Adrenal gland (tissue), 12 donors: ENCODE measurements around the gene ANK3. TPM values are rescaled to one million over a fixed set of nuclear protein-coding genes. Genes with fewer than 3 reads are reported as not detected.

Source experiments
- DNase-seq, 7 donors: peaks; one replicate each; pipeline ENCODE4 v3.0.0-alpha.2; 2019 to 2020
- H3K27ac ChIP-seq, 5 donors: fragments of 200-600 bp; sonication (generic) in 4 of 5; 1 replicate in 3 of 5; 2 replicates in 2 of 5; pipeline versions ENCODE4 v1.5.1 to v1.8.0; 2016 to 2020; ENCODE audit warnings: mild to moderate bottlenecking in 1 of 5
- H3K27me3 ChIP-seq: fragments of 200-600 bp; 2 replicates; pipeline ENCODE4 v1.8.0; 2021
- H3K36me3 ChIP-seq, 2 donors: fragments of 200-600 bp; replicated peaks in 1 of 2; 1 replicate in 1 of 2; 2 replicates in 1 of 2; pipeline versions ENCODE4 v1.5.1 to v1.8.0; 2018 to 2022
- H3K4me1 ChIP-seq, 2 donors: fragments of 200-600 bp; replicated peaks in 1 of 2; 1 replicate in 1 of 2; 2 replicates in 1 of 2; pipeline versions ENCODE4 v1.5.1 to v1.8.0; 2018 to 2021
- H3K4me3 ChIP-seq, 4 donors: fragments of 200-600 bp; sonication (generic) in 3 of 4; one replicate each; pipeline ENCODE4 v1.5.1; 2016 to 2018
- H3K9me3 ChIP-seq, 3 donors: fragments of 200-600 bp; sonication (generic) in 1 of 3; replicated peaks in 1 of 3; 1 replicate in 2 of 3; 2 replicates in 1 of 3; pipeline versions ENCODE4 v1.5.1 to v1.8.0; 2016 to 2021
- CTCF ChIP-seq, 6 experiments: fragments of 450-650 bp in 4 of 6; fragments of 200-600 bp in 2 of 6; sonication (generic) in 1 of 6; IDR thresholded peaks; 1 replicate in 5 of 6; 2 replicates in 1 of 6; pipeline versions ENCODE4 v1.5.1 to v1.8.0; 2016 to 2021; ENCODE audit warnings: antibody characterized with exemption in 6 of 6, mild to moderate bottlenecking in 2 of 6, moderate library complexity in 1 of 6
- POLR2A ChIP-seq, 2 donors: fragments of 450-650 bp; IDR thresholded peaks; one replicate each; pipeline ENCODE4 v1.6.1; 2017; ENCODE audit warnings: antibody characterized with exemption in 2 of 2, mild to moderate bottlenecking in 2 of 2, moderate library complexity in 1 of 2
- WGBS, 4 donors: extraction: QIAGEN DNeasy Blood & Tissue Kit in 2 of 4; methylation state at CpG; one replicate each; pipeline versions ENCODE4 v1.1.5 to v1.1.7; 2013 to 2017; 5-methylcytosine and 5-hydroxymethylcytosine counted together
- intact Hi-C, 2 donors: fragments of 100-400 bp; cut with DNase I; formaldehyde crosslinking; loops; one replicate each; pipeline versions ENCODE4 v1.14.1 to v1.15.0; 2022 to 2023
- polyA plus RNA-seq, 3 donors: library from polyadenylated mRNA; stranded (reverse); fragments of 200-250 nt in 2 of 3; fragments of 350-450 nt in 1 of 3; fragmentation: Illumina TruSeq in 1 of 3; extraction: RNeasy Lipid Tissue Mini Kit (QIAGEN cat#74804) in 1 of 3; gene quantifications; one replicate each; pipeline ENCODE4 v1.2.3, GENCODE V29; 2013 to 2014
- total RNA-seq, 9 donors: library from RNA; depleted of rRNA in 4 of 9; stranded (reverse); fragments of >200 nt in 4 of 9; fragments of 120-200 nt in 1 of 9; fragmentation: NEBNext Ultra II Directional in 1 of 9; extraction: Animal tissue kit (Norgen Biotek cat#: 25700) in 1 of 9; gene quantifications; one replicate each; pipeline versions ENCODE4 v1.1.0 to v1.2.4, GENCODE V29; 2013 to 2023
- donor health status: healthy with polysubstance abuse.
- donor health status: Bipolar disorder and iron deficiency.
- donor health status: DM: yes; HTN: yes; CAD: no.
- donor health status: DM: no; HTN: no; CAD: no.
- donor health status: DM: no; HTN: no; CAD: no.
- donor health status: DM: yes; HTN: yes; CAD: no.

The ANK3 gene
- total and polyA plus RNA-seq, 12 donors = 2.6 to 48.1 (median 15.2) TPM

- H3K9me3 ChIP-seq = no peaks in the 10 kb centered on the region
- no peak for DNase-seq
- peak overlapping the region in 1 of 4 donors; percentile 8 for H3K4me3 ChIP-seq
- intact Hi-C loops = no loop called here
- no peaks in the 10 kb centered on the region for H3K36me3 ChIP-seq
- no peak overlapping the region for H3K27ac ChIP-seq
- TF ChIP-seq CTCF (IDR thresholded peaks at IDR 0.05) (no peak), POLR2A (IDR thresholded peaks at IDR 0.05) (no peak)
- no peaks in the 10 kb centered on the region for H3K4me1 ChIP-seq
- WGBS, 4 donors = 60 to 71% (median 64%) methylated on average over 2 of the region's 2 CpGs
- no peaks in the 10 kb centered on the region for H3K27me3 ChIP-seq
Observed at GRCh38 chr10:60369547-60369930, 20.1 kb downstream of the ANK3 start.

- Histone ChIP-seq H3K27ac (no peak overlapping the region), H3K4me3 (peak overlapping the region in 1 of 4 donors; percentile 8), H3K27me3 (no peaks in the 10 kb centered on the region), H3K9me3 (no peaks in the 10 kb centered on the region), H3K36me3 (no peaks in the 10 kb centered on the region), H3K4me1 (no peaks in the 10 kb centered on the region)
- WGBS, 4 donors = 64 to 85% (median 76%) methylated on average over 5 of the region's 5 CpGs
- intact Hi-C loops = no loop called here
- no peak for DNase-seq
- no peak for TF ChIP-seq POLR2A (IDR thresholded peaks at IDR 0.05)
- no peak for TF ChIP-seq CTCF (IDR thresholded peaks at IDR 0.05)
Observed at GRCh38 chr10:60368875-60369546, 20.7 kb downstream of the ANK3 start.

GRCh38 chr10:60367901-60368300 is 21.8 kb downstream of the ANK3 start:
- TF ChIP-seq POLR2A (IDR thresholded peaks at IDR 0.05) (no peak), CTCF (IDR thresholded peaks at IDR 0.05) (no peak)
- no peak for DNase-seq
- intact Hi-C loops = no loop called here
- no peaks in the 10 kb centered on the region for H3K27me3 ChIP-seq
- no peaks in the 10 kb centered on the region for H3K9me3 ChIP-seq
- 36 to 58% (median 48%) methylated on average over 1 of the region's 1 CpG for WGBS, 4 donors
- no peak overlapping the region for H3K4me3 ChIP-seq
- H3K27ac ChIP-seq = no peak overlapping the region
- H3K36me3 ChIP-seq = no peaks in the 10 kb centered on the region
- no peaks in the 10 kb centered on the region for H3K4me1 ChIP-seq

GRCh38 chr10:60367431-60367830 is 22.2 kb downstream of the ANK3 start:
- Histone ChIP-seq H3K27ac (no peak overlapping the region), H3K4me3 (no peak overlapping the region), H3K36me3 (no peaks in the 10 kb centered on the region), H3K9me3 (no peaks in the 10 kb centered on the region), H3K27me3 (no peaks in the 10 kb centered on the region), H3K4me1 (no peaks in the 10 kb centered on the region)
- no peak for TF ChIP-seq POLR2A (IDR thresholded peaks at IDR 0.05)
- TF ChIP-seq CTCF (IDR thresholded peaks at IDR 0.05) = no peak
- WGBS, 4 donors = 62 to 65% (median 63%) methylated on average over 2 of the region's 2 CpGs
- no peak for DNase-seq
- intact Hi-C loops = no loop called here
